KBM-7 (cell line): ENCODE data around the gene CDK14.
"Not testable (repeated sequence)": the region's sequence is repeated elsewhere in the genome, so short reads cannot be mapped to it uniquely, and the experiment has no call there.

Experiments used
- DNase-seq: peaks from one replicate; pipeline ENCODE4 v3.0.0-alpha.2; 2015
- in situ Hi-C: fragments of 300-500 bp; cut with MboI; formaldehyde crosslinking; loops from 2 replicates; pipeline ENCODE4 v1.14.3; 2020; ENCODE audit warnings: low sequenced_read_pairs, low pct_unique_long_range_greater_than_20kb, mixed read lengths

Gene CDK14

DNA sequence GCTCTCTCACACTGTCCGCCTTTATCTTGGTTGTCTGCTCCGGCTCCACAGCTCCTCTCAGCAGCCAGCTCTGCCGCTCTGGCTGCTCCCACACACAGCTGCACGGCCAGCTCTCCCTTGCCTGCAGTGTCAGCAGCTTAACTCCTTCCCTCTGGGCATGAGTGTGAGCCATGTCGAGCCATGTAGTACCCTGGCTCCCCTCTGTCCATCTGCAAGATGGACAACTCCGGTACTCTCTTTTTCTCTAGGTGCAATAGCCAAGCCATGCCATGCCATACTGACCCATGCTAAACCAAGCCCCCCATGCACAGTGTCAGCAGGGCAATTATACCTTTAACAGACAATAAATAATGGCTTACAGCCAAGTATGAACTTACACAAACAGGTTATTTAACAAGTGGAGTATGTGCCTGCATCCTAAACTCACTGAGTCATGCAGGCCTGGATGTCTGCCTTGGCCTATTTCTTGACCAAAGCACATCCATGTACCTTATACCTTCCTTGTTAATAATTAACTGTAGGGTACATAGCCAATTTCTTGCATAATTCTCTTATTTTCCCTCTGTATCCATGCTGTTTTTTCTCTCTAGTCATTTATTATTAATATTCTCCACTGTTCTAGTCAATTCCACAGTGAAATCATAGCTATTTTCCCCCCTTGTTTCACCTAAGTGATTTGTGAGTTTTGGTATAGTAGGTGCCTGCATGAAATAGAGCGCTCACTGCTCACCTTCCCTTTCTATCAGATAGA is 170.9 kb downstream of the CDK14 start:
- in situ Hi-C loops, result no loop called here
- no peak for DNase-seq

DNA sequence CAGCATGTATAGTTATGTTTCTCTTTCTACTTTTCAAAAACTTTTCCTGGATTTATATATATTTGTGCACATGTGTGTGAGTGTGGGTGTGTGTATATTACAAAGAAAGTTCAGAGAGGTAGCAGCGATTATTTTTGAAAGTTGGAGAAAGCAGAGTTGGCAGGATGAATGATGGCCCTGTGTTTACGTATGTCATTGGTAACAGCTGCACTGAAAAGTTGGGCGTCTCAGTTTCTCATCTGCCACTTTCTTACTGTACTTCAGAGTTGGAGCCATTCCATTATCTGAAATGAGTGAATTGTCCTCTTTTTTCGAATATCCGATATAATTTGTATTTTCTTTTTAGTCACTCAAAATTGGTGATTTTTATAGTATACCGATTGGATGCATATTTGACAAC is 172.2 kb downstream of the CDK14 start:
- no peak for DNase-seq
- in situ Hi-C loops, result no loop called here

DNA sequence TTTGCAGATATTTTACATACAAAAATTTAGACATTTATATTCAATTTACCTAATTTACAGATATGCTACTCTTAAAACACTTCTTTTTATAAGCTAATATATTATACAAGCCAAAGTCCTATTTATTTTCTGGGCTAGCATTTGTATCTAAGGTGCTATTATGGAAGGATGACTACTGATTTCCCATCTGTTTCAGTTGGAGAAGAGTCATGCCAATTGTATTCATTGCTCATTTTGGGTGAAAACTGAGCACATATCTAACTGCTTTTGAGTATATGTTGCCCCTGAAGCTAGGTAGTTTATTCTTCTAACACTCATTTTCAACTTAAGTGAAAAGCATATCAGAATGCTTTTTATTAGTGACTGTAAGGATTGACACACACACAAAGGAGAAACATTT is 172.9 kb downstream of the CDK14 start:
- in situ Hi-C loops, result no loop called here
- no peak for DNase-seq

DNA sequence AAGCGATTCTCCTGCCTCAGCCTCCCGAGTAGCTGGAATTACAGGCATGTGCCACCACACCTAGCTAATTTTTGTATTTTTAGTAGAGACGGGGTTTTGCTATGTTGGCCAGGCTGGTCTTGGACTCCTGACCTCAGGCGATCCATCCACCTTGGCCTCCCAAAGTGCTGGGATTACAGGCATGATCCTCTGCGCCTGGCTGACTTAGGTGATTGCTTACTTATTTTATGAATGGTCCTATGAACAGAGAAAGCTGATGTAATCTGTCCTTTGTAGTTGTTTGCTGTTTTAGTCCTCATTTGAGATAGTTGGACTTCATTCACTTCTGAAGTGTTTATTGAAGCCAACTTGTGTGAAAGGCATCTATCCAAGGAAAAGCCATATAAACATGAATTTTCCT is 173.4 kb downstream of the CDK14 start:
- in situ Hi-C loops, DNase-seq: not testable (repeated sequence)

DNA sequence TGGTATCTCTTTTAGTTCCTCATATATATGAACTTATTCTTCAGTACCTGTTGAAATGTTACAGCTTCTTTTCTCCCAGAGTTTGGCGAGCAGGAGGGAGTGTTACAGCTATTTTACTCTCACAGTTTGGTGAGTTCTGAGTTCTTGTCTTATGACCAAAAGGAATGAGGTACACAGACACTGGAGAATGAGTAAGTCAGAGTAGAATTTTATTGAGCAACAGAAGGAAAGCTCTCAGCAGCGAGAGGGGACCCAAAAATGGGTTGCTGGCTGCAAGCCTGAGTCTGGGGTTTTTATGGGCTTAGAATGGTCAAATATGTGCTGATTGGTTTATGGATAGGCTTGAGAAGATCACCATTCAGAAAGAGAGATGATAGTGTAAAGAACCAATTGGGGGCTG is 175.2 kb downstream of the CDK14 start:
- DNase-seq, result no peak
- in situ Hi-C loops, result no loop called here

DNA sequence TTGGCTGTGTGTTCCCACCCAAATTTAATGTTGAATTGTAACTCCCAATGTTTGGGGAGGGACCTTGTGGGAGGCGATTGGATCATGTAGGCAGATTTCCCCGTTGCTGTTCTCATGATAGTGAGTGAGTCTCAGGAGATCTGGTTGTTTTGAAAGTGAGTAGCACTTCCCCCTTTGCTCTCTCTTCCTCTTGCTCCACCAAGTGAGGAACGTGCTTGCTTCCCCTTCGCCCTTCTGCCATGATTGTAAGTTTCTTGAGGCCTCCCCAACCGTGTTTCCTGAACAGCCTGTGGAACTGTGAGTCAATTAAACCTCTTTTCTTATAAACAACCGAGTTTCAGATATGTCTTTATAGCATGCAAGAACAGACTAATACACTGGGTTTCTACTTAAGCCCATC is 176.3 kb downstream of the CDK14 start:
- DNase-seq, result peak; percentile 12
- in situ Hi-C loops, result no loop called here

DNA sequence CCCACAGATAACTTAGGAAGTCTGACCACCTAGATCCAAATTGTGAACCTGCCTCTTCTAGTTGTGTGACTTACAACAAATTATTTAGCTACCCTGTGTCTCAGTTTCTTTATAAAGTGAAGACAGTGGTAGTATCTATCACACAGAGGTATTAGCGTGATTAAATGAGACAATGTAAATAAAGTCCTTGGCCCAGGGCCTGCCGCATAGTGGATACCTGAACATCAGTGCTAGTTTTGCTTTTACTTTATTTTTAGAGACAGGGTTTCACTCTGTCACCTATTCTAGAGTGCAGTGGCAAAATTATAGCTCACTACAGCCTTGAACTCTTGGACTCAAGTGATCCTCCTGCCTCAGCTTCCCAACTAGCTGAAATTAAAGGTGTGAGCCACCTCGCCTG is 177.1 kb downstream of the CDK14 start:
- no peak for DNase-seq
- in situ Hi-C loops, result no loop called here

DNA sequence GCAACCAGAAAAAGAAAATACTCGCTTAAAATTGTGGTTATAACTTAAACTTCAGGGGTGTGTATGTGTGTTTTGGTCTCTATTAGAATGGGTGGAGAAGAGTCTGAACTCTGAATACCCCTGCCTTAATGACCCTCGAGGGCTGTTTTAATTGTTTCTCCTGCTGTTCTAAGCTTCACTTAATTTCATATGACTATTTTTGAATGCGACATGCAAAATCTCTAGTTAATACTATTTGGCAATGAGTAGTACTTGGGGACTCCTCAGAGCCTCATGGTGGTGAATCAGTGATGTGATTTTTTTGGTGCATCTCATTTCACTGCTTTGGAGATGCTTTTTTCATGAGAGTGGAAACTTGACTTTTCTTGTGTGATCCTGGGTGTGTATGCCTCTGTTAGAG is 178.6 kb downstream of the CDK14 start:
- no peak for DNase-seq
- in situ Hi-C loops, result no loop called here

DNA sequence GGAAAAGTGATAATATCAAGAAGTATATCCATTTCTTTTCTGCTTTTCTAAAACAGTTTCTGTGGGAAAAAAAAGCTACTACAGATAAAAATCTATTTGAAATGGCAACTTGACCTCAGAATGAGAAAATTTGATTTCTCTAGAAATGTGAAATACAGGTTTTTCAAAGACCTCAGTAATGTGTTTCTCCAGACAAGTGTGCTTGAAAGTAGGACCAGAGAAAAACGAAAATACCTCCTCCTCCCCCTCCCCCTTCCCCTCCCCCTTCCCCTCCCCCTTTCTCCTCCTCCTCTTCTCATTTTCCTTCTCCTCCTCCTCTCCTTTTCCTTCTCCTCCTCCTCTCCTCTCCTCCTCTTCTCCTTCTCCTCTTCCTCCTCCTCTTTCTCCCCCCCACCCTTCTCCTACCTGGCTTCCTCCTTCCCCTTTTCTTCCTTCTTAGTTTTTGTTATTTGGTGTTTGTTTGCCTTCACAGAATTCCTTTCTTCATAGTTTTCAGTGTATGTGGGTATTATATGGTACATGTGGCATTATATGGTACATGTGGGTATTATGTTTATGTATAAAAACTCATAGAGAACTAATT is 179.4 kb downstream of the CDK14 start:
- DNase-seq, result no peak
- in situ Hi-C loops, result no loop called here

DNA sequence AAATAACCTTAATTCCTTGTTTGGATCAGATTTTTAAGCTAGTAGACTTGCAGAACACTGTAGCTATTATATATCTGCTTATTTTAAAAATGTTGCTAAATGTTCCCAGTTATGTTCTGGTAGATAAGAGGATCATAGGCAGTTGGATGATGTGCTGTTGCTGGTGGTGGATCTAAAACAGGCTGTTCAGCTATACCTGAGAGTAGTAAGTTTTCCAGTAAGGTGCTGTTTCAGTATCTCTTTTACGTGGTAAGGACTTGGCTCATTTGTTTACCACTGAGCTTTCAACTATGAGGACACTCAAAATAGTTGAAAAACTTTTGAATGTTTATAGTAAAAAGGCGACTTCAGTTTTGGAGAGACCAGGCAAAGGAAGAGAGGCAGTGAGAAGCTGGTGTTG is 180.9 kb downstream of the CDK14 start:
- in situ Hi-C loops, result no loop called here
- DNase-seq, result no peak

DNA sequence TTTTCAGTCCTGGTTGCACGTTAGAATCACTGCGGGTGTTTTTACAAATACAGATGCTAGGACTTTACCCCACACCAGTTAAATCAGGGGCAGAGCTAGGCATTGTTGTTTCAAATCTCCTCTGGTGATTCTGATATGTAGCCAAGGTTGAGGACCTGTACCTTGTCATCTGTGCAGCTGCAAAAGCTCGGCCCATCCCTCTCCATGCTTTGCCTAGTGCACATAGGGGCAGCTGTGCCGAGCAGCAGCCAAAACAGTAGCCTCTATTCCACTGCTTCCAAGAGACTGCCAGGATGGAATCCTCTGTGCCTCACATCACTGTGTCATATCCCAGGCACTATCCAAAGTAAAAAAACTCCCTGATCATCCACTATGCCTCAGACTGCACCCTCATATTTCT is 181.3 kb downstream of the CDK14 start:
- DNase-seq, result no peak
- in situ Hi-C loops, result no loop called here

DNA sequence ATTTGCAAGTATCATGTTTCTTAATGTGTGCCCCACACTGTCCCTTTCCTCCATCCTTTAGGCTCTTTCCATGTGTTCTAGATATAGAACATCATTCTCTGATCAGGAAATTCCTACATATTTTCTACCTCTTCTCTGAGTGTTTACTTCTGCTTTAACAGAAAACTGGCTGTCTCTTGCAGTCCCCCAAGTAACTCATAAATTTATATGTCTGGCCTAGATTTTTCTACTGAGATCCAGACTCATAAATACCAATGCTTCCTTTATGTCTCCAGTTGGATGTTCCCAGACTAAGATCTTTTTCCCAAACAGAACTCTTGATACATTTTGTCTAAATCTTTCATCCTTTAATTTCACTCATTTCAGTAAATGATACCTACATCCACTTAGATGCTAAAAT is 181.8 kb downstream of the CDK14 start:
- in situ Hi-C loops, result no loop called here
- no peak for DNase-seq

DNA sequence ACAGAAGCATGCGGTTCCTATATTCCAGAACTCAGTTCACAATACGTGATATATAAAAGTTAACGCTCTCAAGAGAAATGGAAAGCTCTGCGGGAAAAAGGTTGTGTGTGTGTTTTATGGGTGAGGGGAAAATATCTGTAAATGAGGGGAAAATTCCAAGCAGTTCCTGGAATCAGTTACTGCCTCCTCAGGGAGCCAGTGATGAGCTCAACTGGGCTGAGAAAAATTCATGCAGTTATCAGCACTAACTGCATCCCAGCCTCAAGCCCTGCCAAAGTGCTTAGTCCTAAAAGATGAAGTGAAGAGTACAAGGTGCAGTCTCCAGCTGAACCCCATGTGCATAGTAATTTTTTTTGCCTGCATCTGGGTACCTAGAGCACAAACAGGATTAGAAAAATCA is 191.9 kb downstream of the CDK14 start:
- no peak for DNase-seq
- in situ Hi-C loops, result no loop called here

DNA sequence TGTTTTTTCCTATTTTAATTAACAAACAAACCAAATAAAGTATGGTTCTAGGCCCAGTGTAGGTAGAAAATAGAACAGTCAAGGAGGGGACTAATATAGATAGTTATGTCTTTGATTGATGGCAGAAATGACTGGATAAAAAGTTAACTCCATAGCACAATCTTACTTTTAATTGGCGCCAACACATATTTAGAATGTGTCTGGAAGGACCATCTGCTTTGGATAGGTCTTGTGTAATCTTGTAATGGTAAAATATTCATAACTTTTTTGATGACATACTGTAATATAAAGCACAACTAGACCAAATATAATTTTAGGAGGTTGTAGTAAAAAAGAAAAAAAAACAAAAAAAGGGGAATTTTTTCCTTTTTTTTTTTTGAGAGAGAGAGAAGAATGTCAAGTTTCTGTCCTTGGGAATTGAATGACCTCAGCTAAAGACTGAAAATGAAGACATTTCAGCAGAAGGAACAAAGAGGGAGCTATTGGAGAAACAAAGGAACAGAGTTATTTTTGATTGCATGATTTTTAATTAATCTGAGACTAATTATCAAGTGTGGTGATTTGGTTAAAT is 193.7 kb downstream of the CDK14 start:
- in situ Hi-C loops, result no loop called here

DNA sequence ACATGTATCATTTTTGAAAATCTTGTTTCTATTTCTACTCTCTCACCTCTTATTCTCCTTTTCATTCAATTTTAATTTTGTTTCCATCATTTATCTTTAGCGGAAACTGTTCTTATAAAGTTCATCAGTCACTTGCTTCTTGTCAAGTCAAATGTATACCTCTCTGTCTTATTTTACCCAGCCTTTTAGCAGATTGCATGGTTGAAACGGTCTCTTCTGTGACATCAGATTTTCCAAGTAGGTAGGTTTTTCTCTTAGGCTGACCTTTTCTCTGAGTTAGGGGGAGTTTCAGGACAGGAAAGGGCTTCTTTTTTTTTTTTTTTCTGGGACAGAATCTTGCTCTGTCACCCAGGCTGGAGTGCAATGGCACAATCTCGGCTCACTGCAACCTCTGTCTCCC is 195.5 kb downstream of the CDK14 start:
- no peak for DNase-seq
- in situ Hi-C loops, result no loop called here

More for the DNA sequence above, 193.7 kb downstream of the CDK14 start:
- DNase-seq, result no peak

DNA sequence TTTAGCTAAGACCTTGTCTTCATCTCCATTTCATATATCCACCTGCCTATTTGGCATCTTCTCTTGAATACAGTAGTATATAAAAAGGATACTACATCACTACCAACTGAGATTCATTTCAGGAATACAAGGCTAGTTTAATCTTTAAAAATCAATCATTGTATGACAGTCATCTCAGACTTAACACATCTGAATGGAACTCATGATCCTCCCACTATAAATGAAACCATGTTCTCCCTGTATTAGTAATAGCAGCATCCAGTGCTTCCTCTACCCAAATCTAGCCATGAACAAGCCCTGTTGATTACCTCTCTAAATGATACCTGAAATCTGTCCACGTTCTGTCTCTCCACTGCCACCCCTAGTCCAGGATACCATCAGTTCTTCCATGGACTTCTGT is 196.2 kb downstream of the CDK14 start:
- no peak for DNase-seq
- in situ Hi-C loops, result no loop called here

DNA sequence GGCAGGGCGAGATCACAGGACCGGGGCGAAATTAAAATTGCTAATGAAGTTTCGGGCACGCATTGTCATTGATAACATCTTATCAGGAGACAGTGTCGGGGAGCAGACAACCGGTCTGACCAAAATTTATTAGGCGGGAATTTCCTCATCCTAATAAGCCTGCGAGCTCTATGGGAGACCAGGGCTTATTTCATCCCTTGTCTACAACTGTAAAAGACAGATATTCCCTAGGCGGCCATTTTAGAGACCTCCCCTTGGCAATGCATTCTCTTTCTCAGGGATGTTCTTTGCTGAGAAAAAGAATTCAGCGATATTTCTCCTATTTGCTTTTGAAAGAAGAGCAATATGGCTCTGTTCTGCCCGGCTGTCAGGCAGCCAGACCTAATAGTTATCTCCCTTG is 198.1 kb downstream of the CDK14 start:
- DNase-seq, in situ Hi-C loops: not testable (repeated sequence)

DNA sequence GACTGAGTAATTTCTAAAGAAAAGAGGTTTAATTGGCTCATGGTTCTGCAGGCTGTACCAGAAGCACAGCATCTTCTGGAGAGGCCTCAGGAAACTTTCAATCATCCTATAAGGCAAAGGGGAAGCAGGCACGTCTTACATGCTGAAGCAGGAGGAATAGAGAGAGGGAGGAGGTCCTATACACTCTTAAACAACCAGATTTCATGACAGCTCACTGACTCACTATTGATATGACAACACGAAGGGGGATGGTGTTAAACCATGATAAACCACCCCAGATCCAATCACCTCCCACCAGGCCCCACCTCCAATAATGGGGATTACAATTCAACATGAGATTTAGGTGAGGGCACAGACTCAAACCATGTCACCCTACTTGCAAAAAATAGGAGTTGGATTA is 201.5 kb downstream of the CDK14 start:
- in situ Hi-C loops, result no loop called here
- DNase-seq, result no peak

DNA sequence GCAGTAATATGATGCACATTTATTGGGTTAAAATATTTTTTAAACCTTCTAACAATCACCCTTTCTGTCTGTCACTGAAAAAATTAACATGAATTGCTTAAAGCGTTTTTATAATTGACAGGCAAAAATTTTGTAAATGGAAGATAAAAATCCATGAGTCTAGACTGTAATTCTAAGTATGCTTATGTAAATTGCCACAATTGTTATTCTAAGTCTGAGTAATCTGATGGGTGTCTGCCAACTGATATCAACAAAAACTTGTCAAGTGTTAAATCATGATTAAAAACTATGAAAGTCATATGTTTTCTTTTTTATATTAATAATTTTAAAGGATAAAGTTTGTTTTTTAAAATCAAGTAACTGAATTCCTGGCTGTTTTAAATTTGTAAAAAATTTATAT is 208.2 kb downstream of the CDK14 start:
- DNase-seq, result no peak
- in situ Hi-C loops, result no loop called here

DNA sequence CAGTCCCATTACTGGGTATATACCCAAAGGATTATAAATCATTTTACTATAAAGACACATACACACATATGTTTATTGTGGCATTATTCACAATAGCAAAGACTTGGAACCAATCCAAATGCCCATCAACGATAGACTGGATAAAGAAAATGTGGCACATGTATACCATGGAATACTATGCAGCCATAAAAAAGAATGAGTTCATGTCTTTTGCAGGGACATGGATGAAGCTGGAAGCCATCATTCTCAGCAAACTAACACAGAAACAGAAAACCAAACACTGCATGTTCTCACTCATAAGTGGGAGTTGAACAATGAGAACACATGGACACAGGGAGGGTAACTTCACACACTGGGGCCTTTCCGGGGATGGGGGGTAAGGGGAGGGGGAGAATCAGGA is 219.4 kb downstream of the CDK14 start:
- DNase-seq, in situ Hi-C loops: not testable (repeated sequence)
